OCI-LY1 (cell line): ENCODE data around the gene TAS2R43.

Source experiments
- CTCF ChIP-seq: fragments of 200-600 bp; sonication (generic), shearing (Covaris generic); IDR thresholded peaks from 2 replicates; pipeline ENCODE4 v1.5.1; 2017; ENCODE audit warnings: mild to moderate bottlenecking, antibody characterized with exemption, low read length, moderate library complexity, mixed read lengths
- EZH2 ChIP-seq: fragments of 200-600 bp; sonication (generic), shearing (Covaris generic); IDR thresholded peaks from 2 replicates; pipeline ENCODE4 v1.8.0; 2017; ENCODE audit warnings: borderline replicate concordance, mixed run types, mild to moderate bottlenecking, antibody characterized with exemption, low read length, moderate library complexity, mixed read lengths

GRCh38 chr12:11133162-11133561 is 41.0 kb upstream of the TAS2R43 start:
- TF ChIP-seq CTCF (no peak), EZH2 (no peak)
